Right ventricle myocardium inferior (tissue), 1 donor: ENCODE data around the gene NDUFS8. TPM values are rescaled to one million over a fixed set of nuclear protein-coding genes. Genes with fewer than 3 reads are reported as not detected.

Experiments used
- ATAC-seq: fragments of 200-7000 bp; cut with Tn5 transposase; one replicate; pipeline ENCODE4 v1.9.1; 2020; ENCODE audit warnings: mild to moderate bottlenecking, moderate library complexity
- DNase-seq: peaks from one replicate; pipeline ENCODE4 v3.0.0; 2021; ENCODE audit errors: missing footprints
- intact Hi-C: fragments of 100-400 bp; cut with DNase I; formaldehyde crosslinking; loops from one replicate; pipeline ENCODE4 v1.11.0; 2022
- total RNA-seq: library from RNA; stranded (reverse); fragmentation: NEBNext Ultra II Directional; extraction: Animal tissue kit (Norgen Biotek cat#: 25700); gene quantifications from one replicate; pipeline ENCODE4 v1.2.1, GENCODE V29; 2021
- donor health status: DM: no; HTN: yes; CAD: no; lungs with severe emphysema.

Gene NDUFS8
- total RNA-seq, 1 donor from 2014 or later: 479 TPM

DNA sequence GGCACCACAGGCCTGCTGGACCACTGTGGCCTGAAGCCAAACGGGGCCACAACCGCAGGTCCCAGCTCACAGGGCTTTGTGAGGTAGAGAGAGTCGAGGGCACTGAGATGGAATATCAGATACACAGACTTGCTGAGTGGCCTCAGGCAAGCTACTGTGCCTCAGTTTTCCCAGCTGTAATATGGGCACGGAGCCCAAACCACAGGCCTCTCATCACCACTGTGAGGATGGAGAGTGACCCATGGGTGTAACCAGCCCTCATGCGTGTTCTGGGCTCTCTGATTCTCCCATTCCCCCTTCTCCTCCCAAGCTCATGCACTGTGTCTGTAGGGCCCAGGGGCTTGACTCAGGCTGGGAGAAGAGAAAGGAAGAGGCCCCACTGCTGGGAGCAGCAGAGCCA, 30.8 kb upstream of the NDUFS8 start:
- no peak for DNase-seq
- intact Hi-C loops: no loop called here
- no peak for ATAC-seq

DNA sequence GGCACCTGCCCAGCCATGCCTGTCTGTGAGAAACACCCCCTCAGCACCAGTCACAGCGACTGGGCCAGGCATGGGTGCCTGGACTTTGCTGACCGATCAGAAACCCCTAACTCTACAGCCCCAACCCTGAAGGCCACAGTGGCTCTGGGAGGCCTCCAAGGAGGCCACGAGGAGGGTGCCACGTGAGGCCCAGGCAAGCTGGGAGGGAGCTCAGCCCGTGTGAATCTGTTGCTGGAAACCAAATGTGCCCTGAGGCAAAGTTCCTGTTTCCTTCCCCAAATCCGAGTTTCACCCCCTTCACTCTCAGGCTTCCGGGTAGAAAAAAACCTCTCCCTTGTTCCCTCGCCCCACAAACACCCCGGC, 27.9 kb upstream of the NDUFS8 start:
- peak; percentile 15 for ATAC-seq
- DNase-seq: no peak
- intact Hi-C loops: no loop called here

DNA sequence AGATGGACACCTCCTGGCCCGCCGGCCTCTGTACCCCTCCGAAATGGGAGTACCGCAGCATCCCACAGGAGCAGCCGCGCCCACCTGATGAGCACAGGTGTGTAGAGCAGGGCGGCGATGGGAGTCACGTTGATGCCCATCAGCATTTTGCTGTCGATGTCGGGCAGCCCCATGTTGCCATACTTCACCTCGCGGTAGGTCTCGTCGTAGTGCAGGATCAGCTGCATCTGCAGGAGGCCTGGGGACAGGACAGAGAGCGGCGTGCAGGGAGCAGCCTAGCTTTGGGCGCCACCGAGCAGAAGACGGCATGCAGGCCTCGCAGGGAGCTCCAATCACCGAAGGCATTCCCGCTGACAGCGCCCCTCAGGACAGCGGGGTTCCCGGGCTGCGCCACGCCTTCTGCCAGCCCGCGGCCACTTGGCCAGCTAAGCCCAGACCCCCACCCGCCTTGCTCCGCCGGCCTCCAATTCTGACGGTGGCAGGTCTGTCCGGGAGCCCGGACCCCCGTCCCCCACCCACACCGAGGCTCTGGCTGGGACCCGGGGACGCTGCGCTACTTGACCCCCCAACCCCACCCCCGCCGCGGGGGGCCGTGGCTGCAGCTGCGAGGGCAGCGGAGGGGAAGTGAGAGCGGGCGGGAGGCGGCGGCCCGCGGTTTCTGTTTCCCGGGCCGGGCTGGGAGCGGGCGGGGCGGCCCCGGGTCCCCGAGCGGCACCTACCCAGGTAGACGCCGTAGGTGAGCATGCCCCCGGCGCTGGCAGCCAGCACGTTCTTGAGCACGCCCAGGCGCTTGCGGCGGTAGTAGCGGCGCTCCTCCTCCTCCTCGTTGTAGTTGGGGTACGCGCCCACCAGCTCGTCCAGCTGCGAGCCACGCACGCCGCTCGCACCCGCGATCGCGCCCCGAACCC, 27.3 kb upstream of the NDUFS8 start:
- DNase-seq (peak; percentile 82), ATAC-seq (peak; percentile 16)
- intact Hi-C loops: no loop called here

DNA sequence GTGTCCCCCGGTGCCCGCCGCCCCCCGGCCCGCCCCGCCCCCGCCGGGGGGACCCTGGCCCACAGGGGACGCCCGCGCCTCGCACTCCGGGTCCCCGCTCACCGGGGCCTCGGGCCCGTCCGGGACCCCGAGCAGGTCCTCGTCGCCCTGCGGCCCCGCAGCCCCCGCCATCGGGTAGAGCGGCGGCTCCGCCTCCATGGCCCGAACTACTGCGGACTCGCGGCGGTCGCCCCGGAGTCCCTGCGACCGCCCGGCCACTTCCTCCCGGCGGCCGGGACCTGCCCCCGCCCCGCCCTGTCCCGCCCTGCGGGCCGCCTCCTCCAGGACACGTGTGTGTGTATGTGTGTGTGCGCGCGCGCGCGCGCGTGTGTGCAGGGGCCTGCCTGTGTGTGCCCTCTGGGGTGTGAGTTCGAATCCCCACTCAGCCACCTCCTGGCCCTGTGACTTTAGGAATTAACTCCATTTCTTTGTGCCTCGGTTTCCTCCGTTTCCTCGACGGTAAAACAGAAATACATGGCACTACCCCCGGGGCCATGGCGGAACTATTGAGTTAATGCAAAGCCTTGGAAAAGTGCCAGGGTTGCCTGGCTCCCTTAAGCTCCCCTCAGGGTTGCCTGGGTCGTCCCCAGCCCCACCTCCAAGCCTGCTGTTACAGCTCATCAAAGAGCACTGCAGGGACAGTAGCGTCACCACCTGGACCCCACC, 26.5 kb upstream of the NDUFS8 start, which contains the start of gene UNC93B1:
UNC93B1 (minus strand) TSS at position 252 of the 705 bp plus-strand sequence; CDS start at position 198, 54 bp downstream.
- intact Hi-C loops: no loop called here

DNA sequence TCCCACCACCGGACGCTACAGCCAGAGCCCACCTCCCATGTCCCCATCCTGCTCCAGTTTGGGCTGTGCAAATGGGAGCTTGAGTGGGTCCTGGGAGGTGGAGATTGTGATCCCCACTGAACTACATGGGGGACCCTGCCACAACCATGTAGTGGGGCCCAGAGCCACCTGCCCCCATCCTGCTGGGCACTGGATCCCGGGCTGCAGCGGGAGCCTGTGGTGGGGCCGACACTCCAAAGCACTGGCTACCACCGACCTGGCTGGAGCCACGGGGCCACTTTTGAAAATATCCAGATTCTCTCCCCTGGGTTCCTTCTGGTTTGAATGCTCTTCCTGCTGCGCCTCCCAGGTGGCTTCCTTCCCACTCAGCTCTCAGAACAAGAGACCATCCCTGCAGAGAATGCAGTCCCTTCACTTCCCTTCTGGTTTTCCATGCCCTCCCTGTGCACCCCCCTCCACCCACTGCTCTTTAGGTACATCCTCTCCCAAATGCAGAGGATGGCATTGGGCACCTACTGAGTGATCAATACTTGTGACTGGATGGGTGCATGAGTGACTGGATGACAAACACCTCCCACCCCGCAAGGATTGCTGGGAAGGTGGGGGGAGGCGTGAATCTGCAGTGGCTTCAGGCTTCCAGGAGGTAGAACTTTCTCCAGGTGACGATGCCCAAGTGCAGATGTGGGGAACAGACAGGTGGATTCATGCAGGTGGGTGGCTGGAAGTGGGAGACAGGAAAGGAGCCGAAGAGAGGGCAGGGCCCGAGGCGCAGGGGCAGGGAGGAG, 25.7 kb upstream of the NDUFS8 start:
- intact Hi-C loops: no loop called here
- DNase-seq (no peak), ATAC-seq (no peak)

More for the DNA sequence above, 26.5 kb upstream of the NDUFS8 start, which contains the start of gene UNC93B1:
- ATAC-seq (peak; percentile 93), DNase-seq (peak; percentile 98)

DNA sequence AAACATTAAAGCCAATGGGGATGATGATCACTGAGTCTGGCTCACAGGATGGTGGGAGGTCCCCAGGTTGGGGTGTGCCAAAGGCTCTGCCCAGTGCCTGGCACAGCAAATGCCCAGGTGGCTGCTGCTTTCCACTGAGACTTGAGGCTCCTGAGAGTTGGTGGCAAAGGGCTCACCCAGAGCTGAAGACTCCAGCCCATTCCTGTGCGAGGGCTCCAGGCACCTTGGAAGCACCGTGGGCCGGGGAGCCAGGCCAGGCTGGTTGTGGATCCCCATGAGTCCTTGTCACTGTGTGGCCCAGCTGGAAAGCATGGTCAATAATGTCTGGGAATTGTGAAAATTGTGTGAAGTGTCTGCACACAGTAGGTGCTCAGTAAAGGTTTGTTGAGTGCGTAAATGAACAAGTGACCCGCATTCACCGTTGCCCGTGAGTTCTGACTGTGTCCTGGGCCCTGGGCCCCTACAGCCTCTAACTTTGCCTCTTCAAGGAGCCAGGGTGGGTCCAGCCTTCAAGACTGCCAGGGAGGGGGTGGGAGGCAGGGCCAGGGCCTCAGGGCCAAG, 23.8 kb upstream of the NDUFS8 start:
- ATAC-seq: no peak
- intact Hi-C loops: no loop called here
- DNase-seq: no peak

DNA sequence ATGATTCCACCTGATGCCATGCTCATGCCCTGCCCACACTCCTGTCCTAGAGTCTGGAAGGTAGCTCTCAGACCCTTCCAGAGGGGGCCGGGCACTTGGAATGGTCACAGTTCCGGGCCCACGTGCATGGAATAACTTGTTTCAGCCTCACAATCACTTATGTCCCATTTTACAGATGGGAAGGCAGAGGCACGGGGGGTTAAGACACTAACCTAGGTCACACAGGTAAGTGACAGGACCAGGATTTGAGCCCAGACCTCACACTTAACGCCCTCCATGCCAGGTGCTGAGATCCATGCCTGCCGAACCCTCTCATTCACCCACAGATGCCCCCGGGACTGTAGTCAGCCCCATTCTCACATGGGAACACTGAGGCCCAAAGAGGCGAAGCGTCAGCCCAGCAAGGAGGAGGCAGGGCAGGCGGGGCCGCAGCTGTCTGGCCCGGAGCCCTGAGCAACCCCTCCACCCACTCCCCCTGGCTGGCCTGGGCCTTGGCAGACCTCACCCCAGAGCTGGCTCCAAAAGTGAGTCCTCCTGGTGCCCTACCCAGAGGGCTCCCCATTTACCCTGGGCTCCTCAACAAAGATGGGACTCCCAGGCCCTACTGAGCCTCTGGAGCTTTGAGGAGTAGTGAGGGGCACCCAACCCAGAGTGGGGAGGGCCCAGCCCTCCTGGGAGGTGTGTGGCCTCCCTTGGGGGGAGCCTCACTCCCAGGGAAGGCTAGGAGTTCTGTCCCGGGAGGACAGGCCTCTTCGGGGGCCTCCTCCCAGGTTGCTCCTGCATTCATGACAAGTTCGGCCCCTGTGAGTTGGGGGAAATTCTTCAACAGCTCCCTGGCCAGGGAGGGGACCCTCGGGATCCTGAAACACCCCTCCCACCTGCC, 22.7 kb upstream of the NDUFS8 start:
- DNase-seq (no peak), ATAC-seq (no peak)
- intact Hi-C loops: no loop called here

DNA sequence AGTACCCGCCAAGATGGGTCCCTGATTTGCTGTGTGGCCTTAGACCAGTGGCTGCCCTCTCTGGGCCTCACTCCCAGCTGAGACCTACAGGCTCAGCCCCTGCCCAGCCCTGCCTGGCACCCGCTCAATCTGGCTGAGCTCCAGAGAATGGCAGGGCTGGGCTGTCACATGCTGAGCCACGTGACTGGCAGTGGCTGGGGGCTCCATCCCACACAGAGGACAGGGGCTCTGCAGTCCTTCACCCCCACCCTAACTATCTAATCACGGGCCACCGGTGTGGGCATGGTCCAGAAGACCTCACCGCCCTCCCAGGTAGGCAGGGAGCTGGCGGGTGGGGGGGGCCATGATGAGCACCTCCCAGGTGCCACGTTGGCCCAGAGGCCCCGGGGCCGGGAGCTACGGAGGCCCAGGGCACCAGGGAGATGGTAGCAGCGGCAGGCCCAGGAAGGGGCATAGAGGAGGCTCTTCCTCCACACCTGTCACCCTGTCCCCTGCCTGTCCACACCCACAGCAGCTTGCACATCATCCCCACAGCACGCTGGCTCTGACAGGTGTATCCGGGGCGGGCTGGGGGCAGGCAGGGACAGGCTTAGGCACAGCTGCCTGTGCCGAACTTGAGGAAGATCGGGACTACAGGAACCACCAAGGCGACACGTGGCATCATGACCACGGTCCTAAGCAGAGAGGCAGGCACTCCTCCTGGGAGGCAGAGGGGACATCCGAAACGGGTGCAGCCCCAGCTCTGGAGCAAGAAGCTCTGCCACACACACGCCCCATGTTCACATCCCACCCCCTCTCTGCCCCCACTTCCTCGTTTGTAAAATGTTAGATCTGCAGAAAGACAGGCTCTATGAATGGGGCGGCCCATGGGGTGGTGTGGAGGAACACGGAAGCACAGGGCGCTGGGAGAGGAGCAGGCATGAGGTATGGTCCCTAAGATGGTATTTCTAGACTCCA, 21.8 kb upstream of the NDUFS8 start:
- DNase-seq (no peak), ATAC-seq (no peak)
- intact Hi-C loops: no loop called here

DNA sequence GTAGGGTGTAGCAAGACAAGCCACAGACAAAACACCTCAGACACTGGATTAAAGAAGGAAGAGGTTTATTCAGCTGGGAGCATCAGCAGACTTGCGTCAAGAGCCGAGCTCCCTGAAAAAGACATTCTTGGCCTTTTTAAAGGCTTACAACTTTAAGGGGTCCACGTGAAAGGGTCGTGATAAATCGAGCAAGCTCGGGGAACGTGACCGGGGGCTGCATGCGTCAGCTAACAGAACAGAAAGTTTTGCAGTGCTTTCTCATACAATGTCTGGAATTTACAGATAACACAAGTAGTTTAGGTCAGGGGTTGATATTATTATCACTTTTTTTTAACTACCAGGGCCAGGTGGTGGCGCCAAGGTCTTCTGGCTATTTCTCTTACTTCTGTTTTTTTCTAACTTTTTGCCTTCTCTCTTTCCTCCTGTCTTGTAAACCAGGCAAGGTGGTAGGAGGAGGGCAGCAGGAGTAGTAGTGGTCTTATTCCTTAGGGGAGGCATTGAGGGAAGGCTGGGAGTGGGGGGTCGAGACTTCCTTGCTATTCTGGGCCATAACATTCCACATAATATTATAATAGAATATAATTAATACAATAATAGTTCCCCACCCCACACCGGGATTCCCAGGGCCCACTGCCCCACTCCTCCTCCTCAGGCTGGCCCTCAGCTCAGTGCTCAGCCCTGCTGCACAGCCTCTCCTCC, 20.9 kb upstream of the NDUFS8 start:
- intact Hi-C loops: no loop called here
- DNase-seq (no peak), ATAC-seq (no peak)

DNA sequence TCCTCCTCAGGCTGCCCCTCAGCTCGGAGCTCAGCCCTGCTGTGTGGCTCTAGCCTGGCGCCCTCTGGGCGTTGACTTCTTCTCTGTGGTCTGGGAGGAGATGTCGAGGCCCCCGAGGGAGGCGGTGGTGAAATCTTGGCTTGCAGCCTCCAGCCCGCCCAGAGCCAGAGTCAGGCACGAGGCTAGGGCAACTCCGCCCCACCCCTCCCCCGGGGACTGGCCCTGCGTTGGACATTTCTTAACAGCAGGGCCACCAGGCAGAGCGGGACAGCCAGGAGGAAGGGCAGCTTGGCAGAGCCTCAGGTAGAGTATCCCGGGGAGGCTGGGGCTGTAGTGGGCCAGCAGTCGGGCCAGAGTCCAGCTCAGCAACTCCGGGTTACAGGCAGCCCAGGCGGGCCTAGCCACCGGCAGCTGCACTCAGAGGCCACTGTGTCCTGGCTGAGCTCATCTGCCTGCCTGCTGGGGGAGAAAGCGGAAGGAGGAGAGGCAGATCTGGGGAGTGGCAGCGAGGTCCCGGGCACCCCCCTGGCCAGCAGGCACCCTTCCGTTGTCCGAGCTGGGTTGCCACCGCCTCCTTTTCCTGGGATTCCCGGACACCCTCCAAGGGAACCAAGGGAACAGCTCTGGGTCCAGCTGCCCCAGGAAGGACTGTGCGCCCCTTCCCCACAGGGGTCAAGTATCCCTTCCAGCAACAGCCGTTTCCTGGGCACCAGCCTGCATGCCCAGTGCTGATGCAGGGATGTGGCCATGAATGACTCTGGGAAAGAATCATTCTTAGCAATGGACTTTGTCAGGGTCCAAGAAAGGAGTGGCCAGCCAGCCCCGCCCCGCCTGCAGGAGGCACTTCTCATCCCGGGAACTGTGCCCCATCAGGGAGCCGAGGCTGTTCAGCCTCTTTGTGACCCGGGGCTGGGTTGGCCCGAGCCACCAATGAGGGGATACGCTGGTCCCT, 20.1 kb upstream of the NDUFS8 start, which contains the start of gene ALDH3B1:
ALDH3B1 (plus strand) TSS at position 238 of the 952 bp plus-strand sequence. CDS start 4,971 bp downstream, outside the sequence.
- intact Hi-C loops: no loop called here
- DNase-seq: peak; percentile 95
- ATAC-seq: peak; percentile 88

DNA sequence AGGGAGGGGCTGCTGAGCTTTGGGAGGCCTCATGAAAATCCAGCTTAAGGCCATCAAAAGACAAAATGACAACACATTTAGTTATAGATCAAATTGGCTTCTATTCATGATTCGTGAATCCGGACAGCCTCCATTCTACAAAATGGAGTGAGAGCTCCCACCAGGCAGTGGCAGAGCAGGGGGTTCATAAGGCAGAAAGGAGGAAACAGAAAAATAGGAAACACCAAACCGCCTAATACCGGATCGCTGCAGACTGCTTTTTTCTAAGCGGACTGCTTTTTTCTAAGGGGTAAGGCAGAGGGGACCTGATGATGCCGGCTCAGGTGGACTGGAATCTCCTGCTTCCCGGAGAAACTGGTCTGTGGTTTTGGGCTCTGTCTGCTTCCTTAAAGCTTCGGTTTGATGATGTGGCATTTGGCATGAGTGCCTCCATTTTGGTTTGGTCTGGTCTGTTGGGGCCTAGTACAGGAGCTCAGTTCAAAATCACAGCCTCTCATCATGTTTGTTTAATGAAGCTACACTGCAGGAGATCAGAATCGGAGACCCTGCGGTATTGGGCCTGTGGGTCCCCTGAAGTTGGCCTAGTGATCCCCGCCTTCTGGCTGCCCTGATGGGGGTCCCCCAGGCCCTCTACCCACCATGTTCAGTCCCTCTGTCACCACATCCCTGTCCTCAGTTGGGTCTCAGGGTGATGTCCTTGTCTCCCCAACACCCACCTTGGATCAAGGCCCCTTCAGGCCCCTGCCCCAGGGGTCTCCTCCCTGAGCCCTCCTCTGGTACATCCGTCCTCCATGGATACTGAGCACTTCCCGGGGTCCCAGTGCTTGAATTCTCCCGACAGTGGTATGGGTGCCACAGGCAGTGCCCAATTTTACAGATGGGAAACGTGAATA, 19.2 kb upstream of the NDUFS8 start:
- intact Hi-C loops: no loop called here
- DNase-seq (no peak), ATAC-seq (no peak)

DNA sequence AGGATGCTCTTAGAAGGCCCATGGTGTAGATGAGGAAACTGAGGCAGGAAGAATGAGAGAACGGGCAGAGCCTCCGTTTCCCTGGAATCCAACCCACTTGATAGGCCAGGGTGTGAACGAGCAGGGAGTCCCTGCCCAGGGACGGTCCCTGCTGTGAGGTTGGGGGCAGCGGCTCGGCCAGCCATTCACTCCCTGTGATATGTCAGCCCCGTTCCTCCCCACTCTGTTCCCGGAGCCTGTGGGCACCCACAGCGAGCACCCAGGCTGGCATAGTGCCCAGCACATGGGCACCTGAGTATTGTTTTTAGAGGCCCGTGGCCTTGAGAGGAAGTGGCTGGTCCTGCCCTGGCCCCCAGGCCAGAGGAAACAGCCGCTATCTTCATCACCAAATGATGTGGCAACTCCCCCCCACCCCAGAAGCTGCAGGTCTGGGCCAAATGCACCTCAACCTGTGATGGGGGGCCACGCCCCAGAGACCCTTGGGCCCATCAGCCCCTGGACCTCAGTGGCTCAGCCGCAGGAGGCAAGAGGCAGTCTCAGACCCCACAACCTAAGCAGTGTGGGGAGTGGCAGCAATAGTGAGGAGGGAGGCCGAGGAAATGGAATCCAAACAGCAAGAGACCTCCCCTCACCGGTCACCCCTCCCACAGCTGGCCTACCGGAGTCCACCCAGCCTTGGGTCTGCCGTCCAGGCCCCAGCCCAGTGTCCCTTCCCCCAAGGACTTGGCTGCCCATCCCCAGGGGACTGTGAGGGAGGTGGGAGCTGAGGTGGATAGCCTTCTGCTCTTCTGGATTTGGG, 18.2 kb upstream of the NDUFS8 start:
- intact Hi-C loops: no loop called here
- ATAC-seq: no peak
- no peak for DNase-seq

DNA sequence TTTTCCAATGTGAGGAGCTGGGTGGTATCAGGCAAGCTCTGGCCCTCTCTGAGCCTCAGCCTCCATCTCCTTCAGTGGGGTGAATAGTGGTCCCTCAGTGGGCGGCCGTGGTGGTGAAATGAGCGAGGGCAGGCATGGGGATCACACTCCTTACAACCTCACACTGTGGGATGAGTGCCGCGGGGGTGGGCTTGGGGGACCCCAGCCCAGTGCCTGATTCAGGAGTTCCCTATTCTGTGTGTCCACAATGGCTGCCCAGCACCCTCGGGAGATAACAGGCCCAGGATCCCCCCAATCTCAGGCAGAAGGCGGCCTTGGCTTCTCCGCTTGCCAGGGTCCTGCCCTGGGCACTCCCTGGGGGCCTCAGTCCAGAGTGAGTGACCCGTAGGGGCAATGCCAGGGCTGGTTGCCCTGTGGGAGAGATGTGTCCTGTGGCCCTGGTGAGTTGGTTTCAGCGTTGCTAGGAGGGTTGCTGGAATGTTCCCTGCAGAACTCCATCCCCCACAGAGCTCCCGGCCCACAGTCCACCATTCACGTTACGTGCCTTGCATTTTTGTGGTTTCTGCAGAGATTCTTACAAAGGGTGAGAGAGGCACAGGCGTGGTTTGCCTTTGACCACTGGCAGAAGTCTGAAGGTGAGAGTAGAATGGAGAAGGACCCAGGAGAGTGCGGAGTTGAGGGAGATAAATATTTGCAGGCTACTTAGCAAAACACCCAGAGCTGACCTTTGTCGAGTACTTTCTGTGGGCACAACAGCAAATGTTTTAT, 17.5 kb upstream of the NDUFS8 start:
- intact Hi-C loops: no loop called here
- ATAC-seq (no peak), DNase-seq (no peak)
